Progenitor cell of endocrine pancreas (in vitro differentiated cells): Measurements from ENCODE around the gene KLHL1. TPM values are rescaled to one million over a fixed set of nuclear protein-coding genes. Genes with fewer than 3 reads are reported as not detected.

Experiments
- DNase-seq: peaks from one replicate; pipeline ENCODE4 v3.0.0; 2021; ENCODE audit warnings: low spot score; ENCODE audit not compliant: unreplicated experiment
- H3K27ac Mint-ChIP-seq: 2 replicates; pipeline ENCODE4 v1.8.0; 2021; ENCODE audit warnings: mild to moderate bottlenecking, moderate library complexity, mixed read lengths
- H3K27me3 Mint-ChIP-seq: 2 replicates; pipeline ENCODE4 v1.8.0; 2021; ENCODE audit warnings: mixed read lengths
- H3K36me3 Mint-ChIP-seq: 2 replicates; pipeline ENCODE4 v1.8.0; 2022; ENCODE audit warnings: mixed read lengths; ENCODE audit not compliant: insufficient read depth
- H3K4me1 Mint-ChIP-seq: 2 replicates; pipeline ENCODE4 v1.8.0; 2021; ENCODE audit warnings: low read depth, mixed read lengths
- H3K4me3 Mint-ChIP-seq: 2 replicates; pipeline ENCODE4 v1.8.0; 2021; ENCODE audit warnings: low read depth, mild to moderate bottlenecking, moderate library complexity, mixed read lengths
- H3K9me3 Mint-ChIP-seq: 2 replicates; pipeline ENCODE4 v1.8.0; 2021; ENCODE audit warnings: low read depth, mixed read lengths
- total RNA-seq: library from RNA; stranded (reverse); gene quantifications from 2 replicates; pipeline ENCODE4 v1.2.1, GENCODE V29; 2021
- TF ChIP-seq, protein P1 (sequence below): fragments of 200-600 bp; sonication (generic); IDR thresholded peaks from one replicate; pipeline ENCODE4 v1.5.0; 2021; ENCODE audit warnings: antibody characterized with exemption, mild to moderate bottlenecking; ENCODE audit not compliant: unreplicated experiment

KLHL1 gene
- total RNA-seq, 1 donor from 2014 or later: 0.14 TPM

DNA sequence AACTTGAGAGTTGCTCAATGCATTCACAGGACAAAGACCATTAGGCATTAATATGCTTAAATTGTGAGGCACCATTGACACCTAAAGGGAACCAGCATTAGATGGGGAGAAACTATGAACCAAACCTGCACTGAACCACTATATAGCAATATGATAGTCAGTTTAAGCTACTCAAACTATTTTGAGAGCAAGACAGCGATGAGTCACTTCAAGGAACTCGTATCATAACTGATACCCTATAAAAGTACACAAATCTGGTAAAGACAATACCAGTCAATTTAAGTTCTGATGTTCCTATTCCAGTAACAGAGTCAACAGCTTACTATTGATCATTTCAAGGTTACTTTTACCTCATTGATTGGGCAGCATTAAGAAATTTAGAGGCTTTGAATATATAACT is 151.9 kb downstream of the KLHL1 start:
- Mint-ChIP-seq H3K27ac (no peak overlapping the region), H3K27me3 (no peaks in the 10 kb centered on the region), H3K36me3 (no peaks in the 10 kb centered on the region), H3K9me3 (no peaks in the 10 kb centered on the region), H3K4me1 (peaks cover 22% of the 10 kb centered on the region), H3K4me3 (no peak overlapping the region)
- TF ChIP-seq, protein P1, sequence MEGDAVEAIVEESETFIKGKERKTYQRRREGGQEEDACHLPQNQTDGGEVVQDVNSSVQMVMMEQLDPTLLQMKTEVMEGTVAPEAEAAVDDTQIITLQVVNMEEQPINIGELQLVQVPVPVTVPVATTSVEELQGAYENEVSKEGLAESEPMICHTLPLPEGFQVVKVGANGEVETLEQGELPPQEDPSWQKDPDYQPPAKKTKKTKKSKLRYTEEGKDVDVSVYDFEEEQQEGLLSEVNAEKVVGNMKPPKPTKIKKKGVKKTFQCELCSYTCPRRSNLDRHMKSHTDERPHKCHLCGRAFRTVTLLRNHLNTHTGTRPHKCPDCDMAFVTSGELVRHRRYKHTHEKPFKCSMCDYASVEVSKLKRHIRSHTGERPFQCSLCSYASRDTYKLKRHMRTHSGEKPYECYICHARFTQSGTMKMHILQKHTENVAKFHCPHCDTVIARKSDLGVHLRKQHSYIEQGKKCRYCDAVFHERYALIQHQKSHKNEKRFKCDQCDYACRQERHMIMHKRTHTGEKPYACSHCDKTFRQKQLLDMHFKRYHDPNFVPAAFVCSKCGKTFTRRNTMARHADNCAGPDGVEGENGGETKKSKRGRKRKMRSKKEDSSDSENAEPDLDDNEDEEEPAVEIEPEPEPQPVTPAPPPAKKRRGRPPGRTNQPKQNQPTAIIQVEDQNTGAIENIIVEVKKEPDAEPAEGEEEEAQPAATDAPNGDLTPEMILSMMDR: no peak
- no peak for DNase-seq

DNA sequence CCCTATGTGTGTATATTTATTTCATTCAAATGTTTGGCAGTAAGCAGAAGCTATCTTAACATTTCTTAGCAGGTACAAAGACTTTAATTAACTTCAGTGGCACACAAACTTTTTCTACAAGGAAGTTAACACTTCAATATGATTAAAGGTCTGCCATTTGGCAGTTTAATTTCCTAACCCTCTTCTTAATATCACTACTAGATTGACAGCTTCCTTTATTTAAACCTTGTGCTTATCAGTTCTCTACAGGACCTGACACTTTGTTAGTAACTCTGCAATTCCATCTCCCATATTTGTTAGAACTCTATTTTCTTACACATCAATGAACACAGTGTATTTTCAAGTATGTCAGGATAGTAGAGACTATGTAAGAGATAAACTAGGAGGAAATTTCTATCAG is 153.0 kb downstream of the KLHL1 start:
- Mint-ChIP-seq H3K9me3 (no peaks in the 10 kb centered on the region), H3K27me3 (no peaks in the 10 kb centered on the region), H3K4me3 (no peak overlapping the region), H3K27ac (no peak overlapping the region), H3K36me3 (no peaks in the 10 kb centered on the region), H3K4me1 (peaks cover 20% of the 10 kb centered on the region)
- no peak for DNase-seq
- TF ChIP-seq, protein P1: no peak

DNA sequence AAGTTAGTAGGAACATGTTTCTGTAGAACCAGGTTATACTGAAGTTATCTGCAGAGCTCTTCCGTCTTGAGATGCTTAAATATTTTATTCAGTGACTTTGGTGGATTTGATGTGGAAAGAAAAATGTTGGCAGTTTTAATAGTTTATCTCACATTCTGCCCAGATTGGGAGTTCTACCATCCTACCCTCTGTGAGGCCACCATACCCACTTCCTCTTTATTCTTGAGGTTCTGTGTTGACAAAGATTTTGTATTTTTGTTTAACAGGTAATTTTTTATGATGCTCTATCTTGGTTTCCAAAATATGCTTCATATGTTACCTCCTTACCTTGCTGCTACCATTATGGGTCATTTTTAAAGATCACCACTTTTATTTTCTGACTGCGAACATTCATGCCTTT is 156.8 kb downstream of the KLHL1 start:
- H3K27ac Mint-ChIP-seq: no peak overlapping the region
- H3K27me3 Mint-ChIP-seq: no peaks in the 10 kb centered on the region
- H3K9me3 Mint-ChIP-seq: no peaks in the 10 kb centered on the region
- TF ChIP-seq, protein P1: no peak
- H3K4me1 Mint-ChIP-seq: peaks cover 8% of the 10 kb centered on the region
- H3K36me3 Mint-ChIP-seq: no peaks in the 10 kb centered on the region
- H3K4me3 Mint-ChIP-seq: no peak overlapping the region
- DNase-seq: no peak

DNA sequence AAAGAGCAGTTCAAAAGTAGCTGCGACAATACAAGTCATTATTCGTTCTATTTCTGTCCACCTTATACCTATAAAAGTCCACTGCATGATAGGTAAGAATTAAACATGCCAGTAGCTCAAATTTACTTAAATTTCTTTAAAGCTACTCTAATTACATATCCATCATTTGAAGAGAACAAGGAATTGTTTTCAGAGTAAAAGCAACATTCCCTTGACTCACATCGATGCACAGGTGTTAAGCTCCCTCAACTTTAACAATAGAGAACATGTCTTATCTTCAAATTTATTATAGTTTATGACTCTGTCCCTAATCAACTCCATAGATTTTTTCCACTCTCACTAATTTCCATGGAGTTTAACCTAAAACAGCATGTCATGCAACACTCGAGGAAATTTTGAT is 158.1 kb downstream of the KLHL1 start:
- H3K4me1 Mint-ChIP-seq: peaks cover 6% of the 10 kb centered on the region
- H3K27ac Mint-ChIP-seq: no peak overlapping the region
- no peaks in the 10 kb centered on the region for H3K27me3 Mint-ChIP-seq
- H3K36me3 Mint-ChIP-seq: no peaks in the 10 kb centered on the region
- DNase-seq: no peak
- no peaks in the 10 kb centered on the region for H3K9me3 Mint-ChIP-seq
- no peak overlapping the region for H3K4me3 Mint-ChIP-seq
- TF ChIP-seq, protein P1: no peak

DNA sequence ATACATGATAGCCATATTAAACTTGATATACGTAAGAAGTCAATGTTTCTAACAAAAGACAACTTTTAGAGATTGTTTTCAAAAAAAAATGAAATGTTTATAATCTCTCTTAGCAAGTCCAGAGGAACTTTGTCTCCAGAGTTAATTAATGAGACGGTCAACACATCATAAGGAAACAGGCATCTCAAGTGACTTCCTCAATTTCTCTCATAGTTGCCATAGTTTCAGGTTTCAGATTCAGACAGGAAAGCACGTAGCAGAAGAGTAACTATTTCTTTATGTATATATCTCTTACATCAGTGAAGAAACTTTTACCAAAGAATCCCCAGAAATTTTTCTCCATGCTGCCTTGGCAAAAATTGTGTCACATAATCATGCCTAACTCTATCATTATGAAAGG is 160.2 kb downstream of the KLHL1 start:
- no peak overlapping the region for H3K4me3 Mint-ChIP-seq
- peaks cover 6% of the 10 kb centered on the region for H3K4me1 Mint-ChIP-seq
- H3K9me3 Mint-ChIP-seq: no peaks in the 10 kb centered on the region
- TF ChIP-seq, protein P1: no peak
- no peak for DNase-seq
- H3K36me3 Mint-ChIP-seq: no peaks in the 10 kb centered on the region
- no peaks in the 10 kb centered on the region for H3K27me3 Mint-ChIP-seq
- no peak overlapping the region for H3K27ac Mint-ChIP-seq
